T-helper 17 cell (primary cell): ENCODE data around the gene ZNF423. TPM values are rescaled to one million over a fixed set of nuclear protein-coding genes. Genes with fewer than 3 reads are reported as not detected.

Source experiments
- ATAC-seq: fragments of 150-1000 bp; cut with Tn5 transposase; 2 replicates; pipeline ENCODE4 v1.10.0; 2021; ENCODE audit warnings: mild to moderate bottlenecking, moderate library complexity
- DNase-seq, 3 donors: peaks; one replicate each; pipeline versions ENCODE4 v3.0.0 to v3.0.0-alpha.2; 2020 to 2021
- H3K9me3 ChIP-seq: one replicate; pipeline ENCODE4 v1.7.0; 2013; ENCODE audit warnings: low read length, mild to moderate bottlenecking; ENCODE audit not compliant: control insufficient read depth, poor library complexity, severe bottlenecking
- H3K27ac Mint-ChIP-seq: one replicate; pipeline ENCODE4 v1.8.0; 2022; ENCODE audit warnings: mild to moderate bottlenecking, moderate library complexity, mixed read lengths
- H3K27me3 Mint-ChIP-seq: one replicate; pipeline ENCODE4 v1.8.0; 2022; ENCODE audit warnings: mixed read lengths
- H3K36me3 Mint-ChIP-seq: one replicate; pipeline ENCODE4 v1.8.0; 2022; ENCODE audit warnings: low read depth, mixed read lengths
- H3K4me1 Mint-ChIP-seq: one replicate; pipeline ENCODE4 v1.8.0; 2022; ENCODE audit warnings: mild to moderate bottlenecking, mixed read lengths
- H3K4me3 Mint-ChIP-seq: one replicate; pipeline ENCODE4 v1.8.0; 2022; ENCODE audit warnings: mild to moderate bottlenecking, moderate library complexity, mixed read lengths
- total RNA-seq, 4 donors: library from RNA in 2 of 4; stranded (reverse) in 2 of 4; gene quantifications; one replicate each; pipeline ENCODE4 v1.2.3 and lab custom pipeline; 2022 to 2026

Gene ZNF423
- total RNA-seq, 2 donors from 2014 or later: not detected

GRCh38 chr16:49526860-49527365 is 329.0 kb downstream of the ZNF423 start:
- H3K4me1 Mint-ChIP-seq: peaks cover 2% of the 10 kb centered on the region
- H3K27ac Mint-ChIP-seq: no peak overlapping the region

DNA sequence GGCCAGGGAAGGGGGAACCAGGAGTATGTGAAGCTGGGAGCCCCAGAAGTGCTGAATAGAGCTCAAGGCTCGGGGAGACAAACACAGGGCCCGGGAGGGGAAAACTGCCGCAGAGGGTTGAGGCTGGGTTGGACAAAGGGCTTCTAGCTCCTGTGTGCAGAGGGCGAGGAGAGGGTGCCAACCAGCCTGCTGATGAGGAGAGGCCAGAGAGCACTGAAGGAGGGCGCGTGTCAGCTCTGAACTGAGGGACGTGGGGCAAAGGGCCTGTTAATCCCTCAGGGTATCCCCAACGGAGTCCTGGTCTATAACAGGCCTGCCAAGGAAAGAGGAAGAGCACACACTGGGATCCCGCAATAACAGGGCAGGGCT is 331.0 kb downstream of the ZNF423 start:
- peaks cover 11% of the 10 kb centered on the region for H3K27me3 Mint-ChIP-seq
- no peak overlapping the region for H3K4me3 Mint-ChIP-seq
- peaks cover 2% of the 10 kb centered on the region for H3K4me1 Mint-ChIP-seq
- DNase-seq (no peak), ATAC-seq (no peak)
- no peak overlapping the region for H3K27ac Mint-ChIP-seq
- H3K9me3 ChIP-seq: no peaks in the 10 kb centered on the region
- H3K36me3 Mint-ChIP-seq: no peaks in the 10 kb centered on the region

More at GRCh38 chr16:49526860-49527365, 329.0 kb downstream of the ZNF423 start:
- Mint-ChIP-seq H3K36me3 (no peaks in the 10 kb centered on the region), H3K27me3 (peaks cover 22% of the 10 kb centered on the region), H3K4me3 (no peak overlapping the region)
- ATAC-seq (no peak), DNase-seq (no peak)
- no peaks in the 10 kb centered on the region for H3K9me3 ChIP-seq

GRCh38 chr16:49524216-49524946 is 331.5 kb downstream of the ZNF423 start:
- DNase-seq: no peak
- Mint-ChIP-seq H3K27ac (no peak overlapping the region), H3K27me3 (peaks cover 11% of the 10 kb centered on the region), H3K4me1 (peaks cover 2% of the 10 kb centered on the region), H3K4me3 (no peak overlapping the region), H3K36me3 (no peaks in the 10 kb centered on the region)
- no peaks in the 10 kb centered on the region for H3K9me3 ChIP-seq
- ATAC-seq: no peak

GRCh38 chr16:49523435-49524159 is 332.3 kb downstream of the ZNF423 start:
- no peak for ATAC-seq
- Mint-ChIP-seq H3K4me3 (no peak overlapping the region), H3K36me3 (no peaks in the 10 kb centered on the region), H3K4me1 (peaks cover 2% of the 10 kb centered on the region), H3K27ac (no peak overlapping the region), H3K27me3 (peaks cover 11% of the 10 kb centered on the region)
- H3K9me3 ChIP-seq: no peaks in the 10 kb centered on the region
- no peak for DNase-seq

GRCh38 chr16:49521734-49522325 is 334.1 kb downstream of the ZNF423 start:
- Mint-ChIP-seq H3K27ac (no peak overlapping the region), H3K4me3 (no peak overlapping the region), H3K27me3 (no peaks in the 10 kb centered on the region), H3K36me3 (no peaks in the 10 kb centered on the region), H3K4me1 (no peaks in the 10 kb centered on the region)
- ATAC-seq: no peak
- H3K9me3 ChIP-seq: no peaks in the 10 kb centered on the region
- no peak for DNase-seq

DNA sequence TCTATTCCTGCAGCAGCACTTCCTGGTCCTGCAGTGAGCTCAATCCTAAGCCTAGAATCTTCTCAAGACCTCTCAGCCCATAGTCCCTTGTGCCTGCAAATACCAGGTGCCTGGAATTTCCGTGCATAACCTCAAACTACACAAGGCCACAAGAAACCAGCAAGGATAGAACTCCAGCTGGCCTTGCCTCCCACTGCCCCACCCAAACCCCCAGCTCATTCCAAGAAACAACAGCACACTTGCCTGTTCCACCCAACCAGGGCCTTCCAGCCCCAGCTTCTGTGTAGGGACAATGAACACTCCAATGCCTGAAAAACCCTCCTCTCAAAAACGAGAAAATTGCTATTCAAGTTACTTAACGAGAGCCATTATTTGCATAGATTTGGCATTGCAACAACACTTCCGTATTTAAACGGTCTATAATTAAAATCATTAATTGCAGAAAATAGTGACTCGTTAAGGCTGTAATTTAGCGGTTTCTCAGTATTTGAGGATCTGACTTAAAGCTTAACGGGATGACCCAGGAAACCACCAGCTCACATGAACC is 335.3 kb downstream of the ZNF423 start:
- Mint-ChIP-seq H3K4me1 (no peaks in the 10 kb centered on the region), H3K27ac (no peak overlapping the region), H3K36me3 (no peaks in the 10 kb centered on the region), H3K27me3 (no peaks in the 10 kb centered on the region), H3K4me3 (no peak overlapping the region)
- ATAC-seq: no peak
- DNase-seq: no peak
- no peaks in the 10 kb centered on the region for H3K9me3 ChIP-seq

GRCh38 chr16:49519741-49520140 is 336.2 kb downstream of the ZNF423 start:
- DNase-seq (no peak), ATAC-seq (no peak)
- Mint-ChIP-seq H3K27me3 (no peaks in the 10 kb centered on the region), H3K4me1 (no peaks in the 10 kb centered on the region), H3K27ac (no peak overlapping the region), H3K4me3 (no peak overlapping the region), H3K36me3 (no peaks in the 10 kb centered on the region)
- no peaks in the 10 kb centered on the region for H3K9me3 ChIP-seq

- no peak overlapping the region for H3K4me3 Mint-ChIP-seq
- H3K27ac Mint-ChIP-seq: no peak overlapping the region
- no peaks in the 10 kb centered on the region for H3K4me1 Mint-ChIP-seq
- H3K27me3 Mint-ChIP-seq: no peaks in the 10 kb centered on the region
- no peaks in the 10 kb centered on the region for H3K36me3 Mint-ChIP-seq
- no peaks in the 10 kb centered on the region for H3K9me3 ChIP-seq
- ATAC-seq (no peak), DNase-seq (no peak)
Observed at GRCh38 chr16:49519008-49519656, 336.8 kb downstream of the ZNF423 start.

- H3K9me3 ChIP-seq: no peaks in the 10 kb centered on the region
- H3K27ac Mint-ChIP-seq: no peak overlapping the region
- H3K4me1 Mint-ChIP-seq: no peaks in the 10 kb centered on the region
- ATAC-seq (no peak), DNase-seq (no peak)
- no peak overlapping the region for H3K4me3 Mint-ChIP-seq
- H3K36me3 Mint-ChIP-seq: no peaks in the 10 kb centered on the region
- no peaks in the 10 kb centered on the region for H3K27me3 Mint-ChIP-seq
Observed at GRCh38 chr16:49516382-49517036, 339.4 kb downstream of the ZNF423 start.

DNA sequence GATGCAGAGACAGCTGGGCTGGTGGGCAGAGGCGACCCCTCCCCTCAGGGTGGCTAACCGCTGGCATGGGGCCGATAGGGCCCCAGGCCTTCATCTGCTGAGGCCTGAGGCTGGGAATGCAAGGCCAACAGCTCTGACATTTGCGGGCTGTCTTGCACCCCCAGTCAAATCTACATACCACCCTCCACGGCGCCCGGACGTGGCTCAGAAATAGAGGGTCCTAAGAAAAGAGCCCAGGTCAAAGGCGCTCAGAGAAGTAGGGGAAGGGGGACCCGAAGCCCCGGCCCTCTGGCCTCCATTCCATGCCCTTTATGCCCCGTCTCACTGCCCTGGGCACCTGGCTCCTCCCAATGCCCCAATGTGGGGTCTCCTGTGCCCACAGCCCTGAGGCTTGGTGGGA is 340.1 kb downstream of the ZNF423 start:
- H3K27ac Mint-ChIP-seq: no peak overlapping the region
- H3K4me1 Mint-ChIP-seq: no peaks in the 10 kb centered on the region
- no peaks in the 10 kb centered on the region for H3K36me3 Mint-ChIP-seq
- H3K27me3 Mint-ChIP-seq: no peaks in the 10 kb centered on the region
- no peak overlapping the region for H3K4me3 Mint-ChIP-seq
- no peaks in the 10 kb centered on the region for H3K9me3 ChIP-seq
- ATAC-seq: no peak
- DNase-seq: no peak

GRCh38 chr16:49515016-49515565 is 340.8 kb downstream of the ZNF423 start:
- H3K27ac Mint-ChIP-seq: no peak overlapping the region
- ATAC-seq: no peak
- no peaks in the 10 kb centered on the region for H3K9me3 ChIP-seq
- no peak for DNase-seq
- no peaks in the 10 kb centered on the region for H3K4me1 Mint-ChIP-seq
- H3K27me3 Mint-ChIP-seq: no peaks in the 10 kb centered on the region
- H3K4me3 Mint-ChIP-seq: no peak overlapping the region
- H3K36me3 Mint-ChIP-seq: no peaks in the 10 kb centered on the region
